HepG2 (cell line): ENCODE results near the gene INO80. TPM values are rescaled to one million over a fixed set of nuclear protein-coding genes. Genes with fewer than 3 reads are reported as not detected.

ENCODE experiments used
- ATAC-seq: fragments of 200-7000 bp; cut with Tn5 transposase; 3 replicates; pipeline ENCODE4 v1.9.1; 2020; ENCODE audit warnings: mild to moderate bottlenecking, moderate library complexity
- BruUV-seq: library from RNA; stranded (reverse); fragments of 400-500 nt; replicated peaks from 2 replicates; lab custom pipeline; 2021; lab: Mats Ljungman, UMichigan
- CTCF ChIA-PET: fragments of 300-600 bp; formaldehyde crosslinking; extraction: SDS; loops from one replicate; lab custom pipeline; 2021; ENCODE audit warnings: low total read pairs, inconsistent platforms, low intra/inter-chr PET ratio; lab: Yijun Ruan, JAX
- POLR2A ChIA-PET: fragments of 350-600 bp; sonication (Branson Sonifier 250); formaldehyde crosslinking; loops from one replicate; lab custom pipeline; 2020; ENCODE audit warnings: antibody characterized with exemption, inconsistent platforms; lab: Yijun Ruan, JAX
- DNase-seq: peaks from one replicate; pipeline ENCODE4 v3.0.0-alpha.2; 2015; ENCODE audit warnings: low spot score
- FAIRE-seq: peaks from 3 replicates; lab custom pipeline; 2011; peaks lifted over from hg19 to GRCh38; lab: Jason Lieb, UNC
- H2AFZ ChIP-seq: one replicate; pipeline ENCODE4 v1.6.1; 2011; ENCODE audit warnings: low read length, inconsistent platforms
- H3K27ac ChIP-seq: fragments of 300-600 bp; 3 replicates; pipeline ENCODE4 v1.8.0; 2011; ENCODE audit warnings: mixed run types, mild to moderate bottlenecking, mixed read lengths, low read length, inconsistent platforms; ENCODE audit not compliant: insufficient read depth; ENCODE audit errors: extremely low read length
- H3K27me3 ChIP-seq, 2 experiments: fragments of 200-600 bp in 1 of 2; 2 replicates in 1 of 2; 3 replicates in 1 of 2; pipeline versions ENCODE4 v1.6.0 to v1.8.0; 2011; ENCODE audit warnings: low read length in 2 of 2, mild to moderate bottlenecking in 2 of 2, moderate library complexity in 2 of 2, inconsistent platforms in 1 of 2; ENCODE audit not compliant: insufficient read depth in 2 of 2, control insufficient read depth in 1 of 2
- H3K36me3 ChIP-seq, 2 experiments: fragments of 200-600 bp in 1 of 2; replicated peaks in 1 of 2; 2 replicates in 1 of 2; 3 replicates in 1 of 2; pipeline versions ENCODE4 v1.5.1 to v1.8.0; 2011; ENCODE audit warnings: low read length in 2 of 2, inconsistent platforms in 1 of 2; ENCODE audit not compliant: insufficient read depth in 2 of 2, control insufficient read depth in 1 of 2
- H3K4me1 ChIP-seq: 2 replicates; pipeline ENCODE4 v1.5.1; 2012; ENCODE audit warnings: low read length, inconsistent platforms; ENCODE audit not compliant: insufficient read depth
- H3K4me2 ChIP-seq: 2 replicates; pipeline ENCODE4 v1.6.0; 2011; ENCODE audit warnings: low read depth, low read length, inconsistent platforms
- H3K4me3 ChIP-seq, 3 experiments: fragments of 200-600 bp in 1 of 3; sonication (generic), shearing (Covaris generic) in 1 of 3; replicated peaks in 1 of 3; 2 replicates each; pipeline ENCODE4 v1.5.1; 2011 to 2016; ENCODE audit warnings: low read length in 3 of 3, inconsistent platforms in 2 of 3, low read depth in 2 of 3, mild to moderate bottlenecking in 2 of 3, control low read depth in 1 of 3, mixed read lengths in 1 of 3; ENCODE audit not compliant: insufficient read depth in 1 of 3
- H3K79me2 ChIP-seq: one replicate; pipeline ENCODE4 v1.6.1; 2011; ENCODE audit warnings: low read length, inconsistent platforms; ENCODE audit not compliant: insufficient read depth
- H3K9ac ChIP-seq: 2 replicates; pipeline ENCODE4 v1.6.0; 2011; ENCODE audit warnings: mild to moderate bottlenecking, low read depth, low read length, inconsistent platforms; ENCODE audit not compliant: insufficient read depth
- H3K9me3 ChIP-seq: 2 replicates; pipeline ENCODE4 v1.5.1; 2012; ENCODE audit warnings: mild to moderate bottlenecking, low read length
- H4K20me1 ChIP-seq: 2 replicates; pipeline ENCODE4 v1.6.0; 2011; ENCODE audit warnings: inconsistent platforms, mild to moderate bottlenecking, low read length, moderate library complexity; ENCODE audit not compliant: insufficient read depth
- CBX2 ChIP-seq, 2 experiments: fragments of 200-600 bp in 1 of 2; sonication (generic); formaldehyde crosslinking in 1 of 2; IDR thresholded peaks; 2 replicates each; pipeline versions ENCODE4 v1.7.0 to v1.8.1; 2018 to 2022; ENCODE audit warnings: low read depth in 2 of 2, low read length in 1 of 2, mild to moderate bottlenecking in 1 of 2, missing genetic modification reagents in 1 of 2
- CHCHD3 ChIP-seq: sonication (generic); formaldehyde crosslinking; IDR thresholded peaks from 2 replicates; pipeline ENCODE4 v1.8.0; 2022; ENCODE audit warnings: mild to moderate bottlenecking, missing genetic modification reagents, moderate library complexity
- CREB1 ChIP-seq, 2 experiments: fragments of 450-650 bp in 1 of 2; IDR thresholded peaks; 2 replicates each; pipeline ENCODE4 v1.6.1; 2016 to 2017; ENCODE audit warnings: control low read depth in 1 of 2, mild to moderate bottlenecking in 1 of 2, missing compliant biosample characterization in 1 of 2, missing genetic modification characterization in 1 of 2
- HNF4A ChIP-seq: sonication (generic); formaldehyde crosslinking; IDR thresholded peaks from 2 replicates; pipeline ENCODE4 v1.4.0; 2020; ENCODE audit warnings: missing genetic modification reagents
- HNF4G ChIP-seq, 2 experiments: sonication (generic) in 1 of 2; formaldehyde crosslinking in 1 of 2; IDR thresholded peaks; 2 replicates each; pipeline versions ENCODE4 v1.4.0 to v1.6.1; 2011 to 2020; ENCODE audit warnings: borderline replicate concordance in 2 of 2, low read depth in 2 of 2, mild to moderate bottlenecking in 2 of 2, low read length in 1 of 2, missing genetic modification reagents in 1 of 2, moderate library complexity in 1 of 2
- KDM3A ChIP-seq: IDR thresholded peaks from 2 replicates; pipeline ENCODE4 v1.6.1; 2018; ENCODE audit warnings: low read depth, missing compliant biosample characterization
- RXRB ChIP-seq: IDR thresholded peaks from 2 replicates; pipeline ENCODE4 v1.6.1; 2016; ENCODE audit warnings: borderline replicate concordance, missing genetic modification reagents, missing compliant biosample characterization
- ZNF101 ChIP-seq: sonication (generic); formaldehyde crosslinking; IDR thresholded peaks from 2 replicates; pipeline ENCODE4 v1.4.0; 2020; ENCODE audit warnings: mild to moderate bottlenecking, low read depth, missing genetic modification reagents, borderline replicate concordance
- ZNF441 ChIP-seq: sonication (generic); formaldehyde crosslinking; IDR thresholded peaks from 2 replicates; pipeline ENCODE4 v1.7.0; 2021; ENCODE audit warnings: missing genetic modification reagents, borderline replicate concordance
- WGBS: methylation state at CpG from one replicate; pipeline ENCODE4 v1.1.6; 2017; ENCODE audit warnings: low lambda C conversion rate; 5-methylcytosine and 5-hydroxymethylcytosine counted together
- in situ Hi-C: cut with HindIII; loops from 2 replicates; pipeline ENCODE4 v1.10.0; 2017; ENCODE audit warnings: low pct_unique_long_range_greater_than_20kb; ENCODE audit not compliant: extremely low pct_ligation_motif_present
- intact Hi-C: fragments of 100-400 bp; cut with micrococcal nuclease; formaldehyde crosslinking; loops from one replicate; pipeline ENCODE4 v1.10.0; 2022; ENCODE audit not compliant: unreplicated experiment
- polyA plus RNA-seq, 8 experiments: library from polyadenylated mRNA; depleted of rRNA in 3 of 8; stranded (reverse) in 7 of 8; unstranded in 1 of 8; fragments of >200 nt; fragmentation: Illumina TruSeq in 4 of 8; extraction: Trizol in 4 of 8; gene quantifications; 2 replicates each; pipeline versions ENCODE4 v1.2.1 to v1.2.3, GENCODE V29; 2011 to 2016; ENCODE audit warnings: low read depth in 4 of 8, missing spikeins in 1 of 8, mixed read lengths in 1 of 8; ENCODE audit not compliant: insufficient read depth in 1 of 8
- total RNA-seq, 5 experiments: library from RNA; depleted of rRNA; stranded (reverse); fragments of >200 nt; fragmentation: Illumina TruSeq; extraction: Trizol; gene quantifications; 2 replicates each; pipeline ENCODE4 v1.2.3, GENCODE V29; 2016; ENCODE audit warnings: low read depth in 1 of 5

Gene INO80
- total and polyA plus RNA-seq, 2 of the 13 experiments (the other 11 are each of a cell fraction or from before 2014, with no cell fraction given) = 3.6 to 14.8 TPM

GRCh38 chr15:40951764-40952163, 164.3 kb downstream of the INO80 start (continued):
- TF ChIP-seq ZNF101 (CRISPR knock-in tag) (no peak), CBX2 (IDR thresholded peaks at IDR 0.05; ENCODE audit: low read depth, low read length) (no peak), CBX2 (CRISPR knock-in tag; IDR thresholded peaks at IDR 0.05; ENCODE audit: low read depth) (no peak)

GRCh38 chr15:40949756-40950207, 166.3 kb downstream of the INO80 start:
- Histone ChIP-seq H3K4me3 (no peak overlapping the region), H3K36me3 (no peaks in the 10 kb centered on the region), H3K27ac (no peak overlapping the region), H3K79me2 (no peaks in the 10 kb centered on the region), H3K4me1 (peaks cover 31% of the 10 kb centered on the region), H3K27me3 (peaks cover 8 to 41% of the 10 kb centered on the region in 2 experiments; a peak in 4 of 5 replicates), H2AFZ (no peak overlapping the region), H3K9ac (no peak overlapping the region), H3K9me3 (no peaks in the 10 kb centered on the region), H4K20me1 (no peaks in the 10 kb centered on the region), H3K4me2 (peak overlapping the region; percentile 31)
- DNase-seq (peak; percentile 34), ATAC-seq (no peak), FAIRE-seq (peak; percentile 12)
- CTCF ChIA-PET = no interaction called here
- TF ChIP-seq CREB1 (IDR thresholded peaks at IDR 0.05) (peak; percentile 38; the same call in 1 of the 2 replicates), CREB1 (CRISPR knock-in tag; IDR thresholded peaks at IDR 0.05) (no peak), RXRB (CRISPR knock-in tag) (0 out of 2 replicates have a peak, but pooled peaks have one; percentile 26), ZNF441 (no peak), HNF4G (IDR thresholded peaks at IDR 0.05; ENCODE audit: borderline replicate concordance, low read depth, low read length) (peak; percentile 30; the same call in 1 of the 2 replicates), HNF4G (CRISPR knock-in tag; IDR thresholded peaks at IDR 0.05; ENCODE audit: borderline replicate concordance, low read depth) (no peak), CHCHD3 (CRISPR knock-in tag) (no peak), HNF4A (CRISPR knock-in tag) (peak; percentile 55), KDM3A (CRISPR knock-in tag) (no peak)
- WGBS = 1% methylated on average over 7 of the region's 7 CpGs
- BruUV-seq = no TSS peak
- in situ Hi-C loops (no loop called here), intact Hi-C loops (no loop called here)
- POLR2A ChIA-PET = no interaction called here
